Calu3 (cell line): Measurements from ENCODE around the gene FHAD1. TPM values are rescaled to one million over a fixed set of nuclear protein-coding genes. Genes with fewer than 3 reads are reported as not detected.

Source experiments
- BruUV-seq: library from RNA; stranded (reverse); fragments of 400-500 nt; replicated peaks from 2 replicates; lab custom pipeline; 2021; lab: Mats Ljungman, UMichigan
- CTCF ChIA-PET: fragments of 300-600 bp; sonication (Branson Sonifier 250); formaldehyde crosslinking; loops from one replicate; lab custom pipeline; 2022; ENCODE audit warnings: antibody characterized with exemption; lab: Charles Lee
- DNase-seq: peaks from one replicate; pipeline ENCODE4 v3.0.0; 2022
- H3K27ac Mint-ChIP-seq: one replicate; pipeline ENCODE4 v1.8.0; 2022; ENCODE audit warnings: mixed read lengths; ENCODE audit not compliant: unreplicated experiment
- H3K27me3 Mint-ChIP-seq: one replicate; pipeline ENCODE4 v1.8.0; 2022; ENCODE audit warnings: mixed read lengths; ENCODE audit not compliant: unreplicated experiment
- H3K36me3 Mint-ChIP-seq: one replicate; pipeline ENCODE4 v1.8.0; 2022; ENCODE audit warnings: mild to moderate bottlenecking, moderate library complexity, mixed read lengths; ENCODE audit not compliant: insufficient read depth, unreplicated experiment
- H3K4me1 Mint-ChIP-seq: one replicate; pipeline ENCODE4 v1.8.0; 2022; ENCODE audit warnings: mild to moderate bottlenecking, low read depth, mixed read lengths; ENCODE audit not compliant: unreplicated experiment
- H3K4me3 Mint-ChIP-seq: one replicate; pipeline ENCODE4 v1.8.0; 2022; ENCODE audit warnings: mild to moderate bottlenecking, low read depth, moderate library complexity, mixed read lengths; ENCODE audit not compliant: unreplicated experiment
- H3K9me3 Mint-ChIP-seq: one replicate; pipeline ENCODE4 v1.8.0; 2022; ENCODE audit warnings: low read depth, mixed read lengths; ENCODE audit not compliant: unreplicated experiment
- CTCF ChIP-seq: fragments of 200-600 bp; IDR thresholded peaks from one replicate; pipeline ENCODE4 v1.8.0; 2022; ENCODE audit warnings: antibody characterized with exemption; ENCODE audit not compliant: unreplicated experiment
- intact Hi-C: fragments of 100-400 bp; cut with micrococcal nuclease; formaldehyde crosslinking; loops from one replicate; pipeline ENCODE4 v1.10.0; 2022; ENCODE audit not compliant: unreplicated experiment
- total RNA-seq: library from RNA; stranded (reverse); gene quantifications from 2 replicates; pipeline ENCODE4 v1.2.3, GENCODE V29; 2022

FHAD1 gene
- total RNA-seq, 1 experiment from 2014 or later: 2.7 TPM

- no peaks in the 10 kb centered on the region for H3K4me1 Mint-ChIP-seq
- no peaks in the 10 kb centered on the region for H3K36me3 Mint-ChIP-seq
- no peak overlapping the region for H3K4me3 Mint-ChIP-seq
- BruUV-seq: no TSS peak
- H3K27me3 Mint-ChIP-seq: no peaks in the 10 kb centered on the region
- no peak overlapping the region for H3K27ac Mint-ChIP-seq
- DNase-seq: no peak
- TF ChIP-seq CTCF: no peak
- intact Hi-C loops: loop anchor here (1.0 to 5.0 kb wide), 2 partner anchors 107 to 178 kb away; no protein-coding TSS in a partner anchor
- H3K9me3 Mint-ChIP-seq: no peaks in the 10 kb centered on the region
- CTCF ChIA-PET: interaction anchor here (0.6 to 1.6 kb wide), 9 partner anchors 8 to 417 kb away, joined by 3 to 20 read pairs (median 3); no protein-coding TSS in a partner anchor
These were observed 77.2 kb downstream of the FHAD1 start for GRCh38 chr1:15323989-15324868.

GRCh38 chr1:15324869-15325335, 77.9 kb downstream of the FHAD1 start:
- Mint-ChIP-seq H3K4me3 (no peak overlapping the region), H3K27me3 (no peaks in the 10 kb centered on the region), H3K9me3 (no peaks in the 10 kb centered on the region), H3K4me1 (no peaks in the 10 kb centered on the region), H3K27ac (no peak overlapping the region), H3K36me3 (no peaks in the 10 kb centered on the region)
- TF ChIP-seq CTCF: no peak
- no peak for DNase-seq
- intact Hi-C loops: loop anchor here (5.0 kb wide), 1 partner anchor 177 kb away; no protein-coding TSS in a partner anchor
- no TSS peak for BruUV-seq
- CTCF ChIA-PET: interaction anchor here (1.2 kb wide), 1 partner anchor 21 kb away, joined by 3 read pairs; no protein-coding TSS in a partner anchor

DNA sequence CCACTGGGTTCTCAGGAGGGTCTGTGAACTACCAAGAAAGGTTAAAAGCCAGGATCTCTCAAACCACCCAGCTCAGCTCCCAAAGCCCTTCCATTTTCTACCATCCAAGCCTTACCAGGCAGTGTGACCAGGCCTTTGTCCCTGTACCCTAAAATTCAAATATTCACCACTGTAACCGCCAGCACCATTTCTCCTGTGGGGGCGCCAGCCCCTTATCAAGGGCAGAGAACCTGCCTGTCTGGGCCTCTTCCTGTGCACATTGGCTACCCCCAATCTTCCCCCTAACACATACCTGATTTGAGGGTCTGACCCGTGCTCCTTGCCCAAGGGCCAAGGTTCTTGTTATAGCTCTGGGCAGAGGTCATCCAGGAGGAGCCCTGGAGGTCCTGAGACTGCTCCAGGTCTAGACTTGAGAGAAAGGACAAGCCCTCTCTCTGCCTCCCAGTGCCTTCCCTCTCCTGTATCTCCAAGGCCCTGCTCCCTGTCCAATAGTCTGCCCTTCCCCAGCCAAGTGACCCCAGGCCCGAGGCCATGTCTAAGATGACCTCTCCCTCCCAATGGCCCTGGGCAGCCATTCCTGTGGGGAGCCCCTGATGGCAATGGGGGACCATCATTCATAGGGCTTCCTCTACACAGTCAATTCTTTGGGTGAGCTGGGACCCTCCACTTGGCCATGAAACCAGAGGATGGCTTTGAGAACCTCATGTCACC, 78.5 kb downstream of the FHAD1 start:
- H3K36me3 Mint-ChIP-seq: no peaks in the 10 kb centered on the region
- H3K27me3 Mint-ChIP-seq: peaks cover 1% of the 10 kb centered on the region
- H3K27ac Mint-ChIP-seq: no peak overlapping the region
- H3K9me3 Mint-ChIP-seq: no peaks in the 10 kb centered on the region
- no peak for TF ChIP-seq CTCF
- H3K4me1 Mint-ChIP-seq: no peaks in the 10 kb centered on the region
- intact Hi-C loops: no loop called here
- H3K4me3 Mint-ChIP-seq: no peak overlapping the region
- DNase-seq: no peak
- CTCF ChIA-PET: interaction anchor here (1.2 kb wide), 1 partner anchor 21 kb away, joined by 3 read pairs; no protein-coding TSS in a partner anchor
- BruUV-seq: no TSS peak
